Hematopoietic multipotent progenitor cell treated with erythropoietin and hydrocortisone succinate and interleukin-3 and kit ligand, for 15 days (in vitro differentiated cells): ENCODE measurements around the gene CYTIP.
"Not testable (repeated sequence)": the region's sequence is repeated elsewhere in the genome, so short reads cannot be mapped to it uniquely, and the experiment has no call there.

ENCODE experiments used
- DNase-seq: peaks from one replicate; pipeline ENCODE4 v3.0.0-alpha.2; 2015; ENCODE audit warnings: low spot score

Gene CYTIP

DNA sequence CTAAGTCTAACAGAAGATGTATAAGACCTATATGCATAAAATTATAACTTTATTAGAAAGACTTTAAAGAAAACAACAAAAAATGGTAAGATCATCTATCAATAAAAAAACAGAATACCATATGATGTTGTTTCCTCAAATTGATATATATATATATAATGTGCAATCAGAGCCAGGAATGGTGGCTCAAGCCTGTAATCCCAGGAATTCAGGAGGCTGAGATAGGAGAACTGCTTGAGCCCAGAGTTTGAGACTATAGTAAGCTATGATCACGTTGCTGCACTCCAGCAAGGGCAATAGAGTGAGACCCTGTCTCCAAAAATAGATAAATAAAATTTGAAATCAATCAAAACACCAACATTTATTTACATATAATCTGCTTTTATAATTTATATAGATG lies 19.5 kb downstream of the CYTIP start:
- no peak for DNase-seq

DNA sequence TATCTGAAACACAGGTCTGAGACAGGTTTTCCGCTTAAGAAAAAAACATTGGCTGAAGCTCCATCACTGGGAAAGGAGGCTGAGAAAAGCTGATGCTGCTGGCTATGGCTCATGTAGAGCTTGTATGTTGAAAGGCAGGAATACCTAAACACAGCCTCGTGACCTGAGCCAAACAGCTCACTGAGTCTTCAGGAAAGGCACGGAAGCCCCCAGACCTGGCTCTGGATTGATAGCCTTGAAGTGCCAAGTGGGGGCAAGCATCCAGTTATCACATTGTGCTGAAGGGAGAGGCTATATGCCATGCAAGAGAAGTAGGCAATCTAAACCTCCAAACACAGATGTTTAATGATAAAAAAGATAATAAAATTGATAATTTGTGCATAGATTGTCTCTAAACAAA lies 21.9 kb downstream of the CYTIP start:
- no peak for DNase-seq

DNA sequence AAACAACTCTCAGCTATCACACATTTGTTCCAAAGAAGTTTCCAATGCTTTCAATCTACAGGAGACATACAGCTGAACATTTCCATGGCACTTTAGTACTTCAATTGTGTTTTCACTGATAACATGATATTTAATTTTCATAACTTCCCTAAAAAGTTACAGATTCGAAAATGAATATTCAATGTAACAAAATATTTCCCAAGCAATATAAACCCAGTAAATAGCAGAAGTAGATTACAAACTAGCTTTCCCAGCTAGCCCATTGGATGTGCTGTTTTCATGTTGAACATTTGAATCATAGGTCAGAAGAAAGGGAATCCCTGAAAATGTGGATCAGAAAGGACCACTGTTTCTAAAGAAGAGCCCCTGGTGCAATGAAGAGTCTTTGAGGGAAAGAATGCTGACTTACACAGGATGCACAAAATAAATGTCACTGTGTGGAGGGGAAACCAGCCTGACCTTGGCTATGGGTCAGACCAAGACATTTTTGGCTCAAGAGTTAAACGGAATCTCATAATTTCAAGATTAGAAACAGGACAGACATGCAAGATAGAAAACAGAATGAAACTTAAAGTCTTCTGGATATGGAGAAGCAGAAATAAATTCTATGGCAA lies 22.5 kb downstream of the CYTIP start:
- DNase-seq, result no peak

DNA sequence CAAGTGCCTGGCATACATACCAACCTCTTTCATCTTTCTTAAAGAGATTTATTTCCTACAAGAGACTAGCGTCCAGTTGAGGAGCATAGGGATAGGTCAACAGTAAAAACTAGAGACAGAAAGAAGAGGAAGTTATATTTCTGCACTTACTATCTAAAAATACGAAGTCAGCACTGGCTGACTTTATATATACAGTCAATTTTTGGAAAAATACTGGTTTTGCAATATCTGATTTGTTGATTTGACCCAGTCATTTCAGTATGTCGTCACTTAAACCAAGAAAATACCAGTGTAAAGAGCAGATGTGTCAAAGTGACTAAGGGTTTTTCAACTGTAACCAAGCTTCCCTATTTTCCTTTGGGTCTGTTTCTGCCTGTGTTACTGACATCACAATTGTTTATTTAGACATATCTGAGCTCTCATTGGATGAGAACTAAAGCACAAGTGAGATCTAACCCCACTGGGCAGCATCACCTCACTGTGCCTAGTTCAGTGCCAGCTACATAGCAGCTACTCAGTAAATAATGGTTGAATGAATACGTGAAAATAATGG lies 23.0 kb downstream of the CYTIP start:
- DNase-seq, result no peak

DNA sequence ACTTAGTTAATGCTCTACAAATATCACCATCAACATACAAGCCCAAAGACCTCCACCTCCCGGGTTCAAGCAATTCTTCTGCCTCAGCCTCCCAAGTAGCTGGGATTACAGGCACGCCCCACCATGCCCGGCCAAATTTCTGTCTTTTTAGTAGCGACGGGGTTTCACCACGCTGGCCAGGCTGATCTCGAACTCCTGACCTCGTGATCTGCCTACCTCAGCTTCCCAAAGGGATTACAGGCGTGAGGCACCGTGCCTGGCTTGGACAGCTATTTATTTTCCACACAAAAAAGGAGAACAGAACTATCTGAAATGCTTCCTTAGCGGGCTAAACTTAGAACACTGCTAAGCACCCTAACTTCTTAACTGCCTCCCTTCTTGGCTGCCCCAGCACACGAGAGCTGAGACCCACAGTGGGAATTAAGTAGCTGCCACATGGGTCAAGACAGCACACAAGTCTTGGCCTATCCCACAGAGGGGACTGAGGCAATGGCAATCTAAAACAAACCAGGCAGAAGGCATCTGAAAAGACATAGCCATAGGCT lies 24.8 kb downstream of the CYTIP start:
- DNase-seq, result no peak

DNA sequence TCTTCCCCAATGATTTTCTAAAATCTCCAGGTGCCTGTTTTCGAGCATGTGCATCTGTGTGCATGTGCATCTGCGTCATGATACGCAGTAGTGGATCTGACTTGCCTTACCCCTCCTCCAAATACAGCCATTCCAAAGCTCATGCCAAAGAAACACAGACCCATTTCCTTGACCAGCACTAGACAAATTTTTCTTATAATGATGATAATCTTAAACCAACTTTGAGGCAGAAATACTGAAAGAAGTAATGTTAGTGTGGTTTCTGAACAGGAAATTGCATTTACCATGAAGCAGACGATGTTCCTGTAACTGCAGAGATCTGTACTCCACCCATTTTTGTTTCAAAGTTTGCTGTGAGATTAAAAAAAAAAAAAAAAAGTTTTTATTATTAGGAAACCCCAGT lies 25.6 kb downstream of the CYTIP start:
- DNase-seq, result no peak

DNA sequence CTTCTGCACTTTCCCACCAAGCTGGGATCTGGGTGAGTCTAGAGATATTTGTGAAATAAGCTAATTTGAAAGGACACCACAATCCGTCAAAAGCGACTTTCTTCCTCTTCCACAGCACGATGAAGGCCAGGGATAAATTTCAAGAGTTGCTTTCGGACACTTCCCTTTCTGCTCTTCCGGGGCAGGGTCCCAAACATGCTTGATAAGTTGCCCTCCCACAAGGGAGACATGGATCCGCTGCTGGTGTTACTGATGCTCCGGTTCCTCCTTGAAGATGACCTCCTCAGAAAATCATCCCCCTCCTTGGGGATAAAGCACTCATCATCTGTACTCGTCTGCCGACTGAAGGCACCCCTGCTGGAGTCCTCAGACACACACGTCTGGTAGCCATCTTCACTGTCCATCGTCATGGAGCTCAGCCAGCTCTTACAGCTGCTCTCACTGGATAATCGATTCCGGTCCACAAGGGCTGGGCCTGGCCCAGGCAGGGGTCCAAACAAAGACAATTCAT lies 28.2 kb downstream of the CYTIP start:
- no peak for DNase-seq

DNA sequence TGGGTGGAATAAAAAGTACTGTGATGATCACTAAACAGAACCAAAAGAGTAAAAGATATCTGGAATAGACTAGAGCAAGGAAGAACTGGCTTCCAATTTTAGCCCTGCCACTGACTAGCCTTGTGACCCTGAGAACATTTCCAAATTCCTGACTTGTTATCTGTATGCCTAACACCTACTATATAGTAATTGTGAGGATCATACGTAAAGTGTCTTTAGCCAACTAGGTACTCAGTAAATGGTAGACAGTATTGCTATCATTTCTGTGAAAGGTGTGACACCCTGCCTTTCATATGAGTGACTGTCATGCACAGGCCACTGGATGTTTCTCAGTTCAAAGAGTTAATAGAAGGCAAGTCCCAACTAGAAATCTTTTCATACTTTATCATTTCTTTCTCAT lies 29.8 kb downstream of the CYTIP start:
- no peak for DNase-seq

DNA sequence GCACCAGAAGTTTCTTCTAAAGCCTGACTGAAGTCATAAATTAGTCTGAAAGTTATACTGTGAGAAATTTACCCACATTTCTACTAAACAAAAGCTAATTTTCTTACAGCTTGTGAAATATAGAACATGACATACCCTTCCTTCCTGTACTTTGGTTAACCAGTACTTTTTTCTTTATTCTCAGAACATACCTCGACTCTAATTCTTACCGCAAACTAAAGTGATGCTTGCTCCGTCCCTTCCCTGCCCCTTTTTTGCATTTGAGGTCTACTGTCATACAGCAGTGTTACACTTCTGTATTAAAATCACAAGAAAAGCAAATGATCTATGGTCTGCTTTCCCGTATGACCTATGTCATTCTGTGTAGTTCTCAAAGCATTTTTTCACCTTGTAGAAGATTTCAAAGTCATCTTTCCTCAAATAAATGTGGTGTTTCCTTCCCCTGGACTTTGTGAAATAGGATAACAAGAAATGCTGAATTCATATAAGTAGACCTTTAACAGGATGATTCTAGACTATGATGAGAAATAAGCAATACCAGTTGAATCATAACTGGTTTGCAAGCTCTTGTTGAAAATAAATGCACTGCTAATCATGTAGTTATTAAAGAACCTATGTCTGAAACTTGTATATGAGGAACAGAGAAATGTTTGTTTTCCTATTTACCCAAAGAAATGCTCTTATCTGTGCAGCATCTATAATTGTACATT lies 30.4 kb downstream of the CYTIP start:
- no peak for DNase-seq

DNA sequence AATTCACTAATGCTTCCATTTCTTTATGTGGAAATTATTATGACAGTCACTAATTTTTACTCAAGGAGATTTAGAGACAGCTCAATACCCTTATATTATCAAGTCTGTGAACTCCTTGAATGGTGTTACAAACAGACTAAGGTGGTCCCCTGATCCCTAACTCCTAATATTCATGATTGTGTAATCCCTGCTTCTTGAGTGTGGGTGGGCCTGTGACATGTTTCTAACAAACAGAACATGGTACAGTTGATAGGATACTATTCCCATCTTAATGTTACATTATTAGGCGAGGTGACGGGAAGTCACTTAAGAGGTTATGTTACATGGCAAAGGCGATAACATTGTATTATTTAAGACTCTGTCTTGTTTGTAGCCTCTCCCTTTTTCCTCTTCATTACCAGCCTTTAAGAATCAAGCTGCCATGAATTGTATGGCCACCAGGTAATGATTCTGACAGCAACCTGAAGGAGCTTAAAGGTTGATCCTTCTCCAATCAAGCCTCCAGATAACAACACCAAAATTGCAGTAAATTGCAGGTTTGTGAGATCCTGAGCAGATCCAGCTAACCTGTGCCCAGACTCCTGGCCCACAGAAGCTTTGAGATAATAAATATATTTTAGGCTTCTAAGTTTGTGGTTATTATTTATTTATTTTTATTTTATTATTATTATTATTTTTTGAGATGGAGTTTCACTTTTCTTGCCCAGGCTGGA lies 32.1 kb downstream of the CYTIP start:
- DNase-seq, result no peak

DNA sequence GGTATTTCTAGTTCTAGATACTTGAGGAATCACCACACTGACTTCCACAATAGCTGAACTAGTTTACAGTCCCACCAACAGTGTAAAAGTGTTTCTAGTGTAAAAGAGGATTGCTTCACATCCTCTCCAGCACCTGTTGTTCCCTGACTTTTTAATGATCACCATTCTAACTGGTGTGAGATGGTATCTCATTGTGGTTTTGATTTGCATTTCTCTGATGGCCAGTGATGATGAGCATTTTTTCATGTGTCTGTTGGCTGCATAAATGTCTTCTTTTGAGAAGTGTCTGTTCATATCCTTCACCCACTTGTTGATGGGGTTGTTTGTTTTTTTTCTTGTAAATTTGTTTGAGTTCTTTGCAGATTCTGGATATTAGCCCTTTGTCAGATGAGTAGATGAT lies 38.5 kb downstream of the CYTIP start:
- not testable (repeated sequence) for DNase-seq

DNA sequence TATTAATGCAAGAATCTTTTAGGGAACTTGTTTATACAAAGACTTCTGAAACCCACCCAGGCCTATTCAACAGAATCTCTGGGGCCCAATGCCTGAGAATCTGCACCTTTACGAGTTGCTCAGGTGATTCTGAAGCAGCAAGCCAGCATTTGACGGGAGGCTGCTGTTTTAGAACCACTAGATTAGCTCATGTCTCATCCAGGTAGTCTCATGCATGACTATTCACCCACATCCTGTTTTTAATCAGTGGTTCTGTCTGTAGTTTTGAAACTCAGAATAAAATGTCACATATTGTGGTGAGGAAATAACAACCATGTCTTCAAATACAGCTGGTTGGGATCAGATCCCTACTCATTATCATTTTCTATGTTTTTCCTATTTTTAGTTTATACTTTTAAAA lies 39.5 kb downstream of the CYTIP start:
- DNase-seq, result no peak

DNA sequence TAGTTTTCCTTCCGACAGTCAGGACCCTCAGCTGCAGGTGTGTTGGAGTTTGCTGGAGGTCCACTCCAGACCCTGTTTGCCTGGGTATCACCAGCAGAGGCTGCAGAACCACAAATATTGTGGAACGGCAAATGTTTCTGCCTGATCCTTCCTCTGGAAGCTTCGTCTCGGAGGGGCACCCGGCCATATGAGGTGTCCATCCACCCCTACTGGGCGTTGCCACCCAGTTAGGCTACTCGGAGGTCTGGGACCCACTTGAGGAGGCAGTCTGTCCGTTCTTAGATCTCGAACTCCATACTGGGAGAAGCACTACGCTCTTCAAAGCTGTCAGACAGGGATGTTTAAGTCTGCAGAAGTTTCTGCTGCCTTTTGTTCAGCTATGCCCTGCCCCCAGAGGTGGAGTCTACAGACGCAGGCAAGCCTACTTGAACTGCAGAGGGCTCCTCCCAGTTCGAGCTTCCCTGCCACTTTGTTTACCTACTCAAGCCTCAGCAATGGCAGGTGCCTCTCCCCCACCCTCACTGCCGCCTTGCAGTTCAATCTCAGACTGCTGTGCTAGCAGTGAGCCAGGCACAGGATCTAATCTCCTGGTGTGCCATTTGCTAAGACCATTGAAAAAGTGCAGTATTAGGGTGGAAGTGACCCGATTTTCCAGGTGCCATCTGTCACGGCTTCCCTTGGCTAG lies 40.9 kb downstream of the CYTIP start:
- not testable (repeated sequence) for DNase-seq

DNA sequence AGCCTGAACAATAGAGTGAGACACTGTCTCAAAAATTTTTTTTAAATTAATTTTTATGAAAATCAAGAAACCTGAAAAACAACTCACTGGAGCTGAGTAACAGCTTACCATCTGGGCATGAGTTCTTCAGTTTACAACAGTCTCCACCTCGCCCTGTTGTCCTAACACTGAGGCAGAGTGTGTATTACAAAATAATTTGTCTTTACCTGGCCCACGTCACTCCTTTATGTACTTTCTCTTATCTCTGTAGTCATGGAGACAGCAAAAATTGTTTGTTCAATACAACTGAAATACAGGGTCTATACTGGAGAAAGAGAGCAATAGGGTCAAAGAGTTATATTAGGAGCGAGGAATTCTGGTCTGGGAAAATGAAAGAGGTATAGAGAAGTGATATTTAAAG lies 48.1 kb downstream of the CYTIP start:
- DNase-seq, result no peak

DNA sequence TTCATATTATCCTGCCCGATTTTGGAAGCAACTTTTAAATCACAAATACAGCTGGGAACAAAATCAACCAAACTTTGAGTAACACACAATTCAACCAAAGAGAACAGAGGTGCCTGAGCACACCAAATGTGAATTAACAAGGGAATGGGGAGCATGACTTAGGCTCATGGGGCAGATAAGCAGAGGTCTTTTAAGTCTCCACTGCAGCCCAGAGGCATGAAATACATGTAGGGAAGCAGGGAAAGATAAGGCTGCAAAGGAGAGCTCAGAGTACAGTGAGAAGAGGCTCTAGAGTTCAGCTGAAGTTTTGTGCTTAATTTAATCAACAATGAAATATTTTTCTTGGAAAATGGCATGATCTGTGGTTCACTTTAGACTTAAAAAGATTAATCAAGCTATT lies 49.0 kb downstream of the CYTIP start:
- DNase-seq, result no peak

DNA sequence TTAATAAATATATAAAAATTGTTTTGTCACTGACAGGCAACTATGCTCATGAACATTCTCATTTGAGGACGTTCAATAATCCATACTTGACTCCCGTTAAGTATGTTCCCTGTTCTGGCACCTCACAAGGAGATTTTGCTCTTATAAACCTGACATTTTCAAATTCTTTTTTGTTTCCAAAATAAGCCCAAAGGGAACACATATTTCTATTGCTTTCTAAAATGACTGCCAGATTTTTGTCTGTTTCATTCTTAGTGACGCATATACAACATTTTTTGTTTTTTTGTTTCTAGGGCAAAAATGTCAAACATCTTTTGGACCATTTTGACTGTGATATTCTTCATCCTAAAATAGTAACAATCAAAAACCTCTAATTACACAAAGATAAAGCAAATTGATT lies 50.5 kb downstream of the CYTIP start:
- DNase-seq, result no peak

DNA sequence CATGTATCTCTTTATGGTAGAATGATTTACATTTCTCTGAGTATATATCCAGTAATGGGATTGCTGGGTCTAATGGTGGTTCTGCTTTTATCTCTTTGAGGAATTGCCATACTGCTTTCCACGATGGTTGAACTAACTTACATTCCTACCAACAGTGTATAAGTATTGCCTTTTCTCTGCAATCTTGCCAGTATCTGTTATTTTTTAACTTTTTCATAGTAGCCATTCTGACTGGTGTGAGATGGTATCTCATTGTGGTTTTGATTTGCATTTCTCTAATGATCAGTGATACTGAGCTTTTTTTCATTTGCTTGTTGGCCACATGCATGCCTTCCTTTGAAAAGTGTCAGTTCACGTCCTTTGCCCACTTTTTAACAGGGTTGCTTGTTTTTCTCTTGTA lies 55.1 kb downstream of the CYTIP start:
- no peak for DNase-seq

DNA sequence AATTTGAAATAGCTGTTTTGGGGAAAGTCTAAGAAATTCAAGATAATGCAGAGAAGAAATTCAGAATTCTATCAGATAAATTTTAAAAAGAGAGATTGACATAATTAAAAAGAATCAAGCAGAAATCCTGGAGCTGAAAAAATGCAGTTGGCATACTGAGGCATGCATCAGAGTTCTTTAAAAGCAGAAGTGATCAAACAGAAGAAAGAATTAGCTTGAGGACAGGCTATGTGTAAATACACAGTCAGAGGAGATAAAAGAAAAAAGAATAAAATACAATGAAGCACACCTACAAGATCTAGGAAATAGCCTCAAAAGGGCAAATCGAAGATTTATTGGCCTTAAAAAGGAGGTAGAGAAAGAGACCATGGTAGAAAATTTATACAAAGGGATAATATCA lies 57.1 kb downstream of the CYTIP start:
- DNase-seq, result no peak

DNA sequence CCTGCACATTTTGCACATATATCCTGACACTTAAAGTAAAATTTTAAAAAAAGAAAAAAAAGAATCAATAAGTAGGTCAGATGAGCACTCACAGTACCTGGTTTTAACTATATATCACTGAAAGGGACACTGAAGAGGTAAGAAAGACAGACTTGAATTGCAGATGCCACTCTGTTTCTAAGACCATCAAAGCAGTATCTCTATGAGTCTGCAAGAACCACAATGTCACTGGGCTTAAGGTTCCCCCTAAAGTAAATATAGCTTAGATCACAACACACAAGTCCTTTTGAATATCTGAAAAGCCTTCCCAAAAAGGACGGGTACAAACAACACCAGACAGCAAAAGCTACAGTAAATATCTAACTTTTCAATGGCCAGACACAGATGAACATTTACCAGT lies 57.6 kb downstream of the CYTIP start:
- no peak for DNase-seq

DNA sequence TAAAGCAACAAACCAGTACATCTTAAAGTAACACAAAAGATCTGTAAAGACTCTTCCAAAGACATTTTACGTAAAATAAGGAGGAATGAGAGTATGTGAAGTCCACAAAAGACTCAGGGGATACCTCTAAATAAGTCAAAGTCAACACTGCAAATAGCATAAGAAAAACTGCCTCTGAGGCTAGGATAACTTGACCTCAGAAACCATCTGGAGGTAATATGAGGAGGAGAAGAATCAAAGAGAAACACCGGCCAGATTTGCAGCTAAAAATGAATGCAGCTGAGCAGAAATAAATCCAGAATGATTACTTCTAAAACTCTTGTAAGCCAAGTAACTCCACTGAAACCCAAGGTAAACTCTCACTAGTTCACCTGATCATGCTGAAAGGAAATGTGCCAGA lies 66.0 kb downstream of the CYTIP start:
- no peak for DNase-seq

DNA sequence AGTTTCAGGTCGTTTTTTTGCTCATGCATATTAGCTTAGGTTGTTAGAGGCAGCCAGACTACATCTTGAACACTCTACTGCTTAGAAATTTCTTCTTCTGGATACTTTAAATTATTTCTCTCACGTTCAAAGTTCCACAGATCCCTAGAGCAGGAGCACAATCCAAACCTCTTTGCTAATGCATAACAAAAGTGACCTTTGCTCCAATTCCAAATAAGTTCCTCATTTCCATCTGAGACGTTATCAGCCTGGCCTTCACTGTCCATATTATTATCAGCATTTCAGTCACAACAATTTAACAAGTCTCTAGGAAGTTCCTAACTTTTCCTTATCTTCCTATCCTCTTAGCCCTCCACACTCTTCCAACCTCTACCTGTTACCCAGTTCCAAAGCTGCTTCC lies 67.8 kb downstream of the CYTIP start:
- DNase-seq, result no peak

DNA sequence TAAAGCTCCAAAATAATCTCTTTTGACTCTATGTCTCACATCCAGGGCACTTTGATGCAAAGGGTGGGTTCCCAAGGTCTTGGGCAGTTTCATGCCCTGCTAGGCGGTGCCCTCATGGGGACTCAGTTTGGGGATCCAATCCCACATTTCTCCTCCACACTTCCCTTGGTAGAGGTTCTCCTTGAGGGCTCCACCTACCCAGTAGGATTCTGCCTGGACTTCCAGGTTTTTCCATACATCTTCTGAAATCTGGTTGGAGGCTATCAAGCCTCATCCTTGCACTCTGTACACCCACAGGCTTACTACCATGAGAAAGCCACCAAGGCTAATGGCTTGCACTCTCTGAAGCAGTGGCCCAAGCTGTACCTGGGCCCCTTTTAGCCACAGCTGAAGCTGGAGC lies 68.5 kb downstream of the CYTIP start:
- no peak for DNase-seq
